Neural cell (in vitro differentiated cells): ENCODE results near the gene EPO.

ENCODE experiments used
- EZH2 ChIP-seq: fragments of 200-600, 300-800 bp; shearing (Covaris generic), sonication (generic); IDR thresholded peaks from 2 replicates; pipeline ENCODE4 v1.6.1; 2014; ENCODE audit warnings: antibody characterized with exemption, low read length, borderline replicate concordance, mild to moderate bottlenecking; ENCODE audit not compliant: insufficient read depth, poor library complexity, severe bottlenecking
- POLR2AphosphoS5 ChIP-seq: IDR thresholded peaks from 2 replicates; pipeline ENCODE4 v1.6.1; 2012
- TAF1 ChIP-seq: IDR thresholded peaks from 2 replicates; pipeline ENCODE4 v1.6.1; 2012; ENCODE audit warnings: low read depth
- TF ChIP-seq, protein P1 (sequence below): fragments of 450-650 bp; IDR thresholded peaks from 2 replicates; pipeline ENCODE4 v1.5.1; 2014; ENCODE audit warnings: antibody characterized with exemption, mild to moderate bottlenecking, moderate library complexity; ENCODE audit not compliant: poor library complexity, severe bottlenecking

- TF ChIP-seq TAF1 (no peak), POLR2AphosphoS5 (no peak), EZH2 (no peak)
- TF ChIP-seq, protein P1, sequence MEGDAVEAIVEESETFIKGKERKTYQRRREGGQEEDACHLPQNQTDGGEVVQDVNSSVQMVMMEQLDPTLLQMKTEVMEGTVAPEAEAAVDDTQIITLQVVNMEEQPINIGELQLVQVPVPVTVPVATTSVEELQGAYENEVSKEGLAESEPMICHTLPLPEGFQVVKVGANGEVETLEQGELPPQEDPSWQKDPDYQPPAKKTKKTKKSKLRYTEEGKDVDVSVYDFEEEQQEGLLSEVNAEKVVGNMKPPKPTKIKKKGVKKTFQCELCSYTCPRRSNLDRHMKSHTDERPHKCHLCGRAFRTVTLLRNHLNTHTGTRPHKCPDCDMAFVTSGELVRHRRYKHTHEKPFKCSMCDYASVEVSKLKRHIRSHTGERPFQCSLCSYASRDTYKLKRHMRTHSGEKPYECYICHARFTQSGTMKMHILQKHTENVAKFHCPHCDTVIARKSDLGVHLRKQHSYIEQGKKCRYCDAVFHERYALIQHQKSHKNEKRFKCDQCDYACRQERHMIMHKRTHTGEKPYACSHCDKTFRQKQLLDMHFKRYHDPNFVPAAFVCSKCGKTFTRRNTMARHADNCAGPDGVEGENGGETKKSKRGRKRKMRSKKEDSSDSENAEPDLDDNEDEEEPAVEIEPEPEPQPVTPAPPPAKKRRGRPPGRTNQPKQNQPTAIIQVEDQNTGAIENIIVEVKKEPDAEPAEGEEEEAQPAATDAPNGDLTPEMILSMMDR: no peak
Observed at GRCh38 chr7:100685049-100685605, 35.1 kb upstream of the EPO start.
